Measurements from ENCODE around the gene ATP1A4.
A peak's percentile ranks its signal among the peaks of the same experiment; 100 is the strongest.

Gene ATP1A4

DNA sequence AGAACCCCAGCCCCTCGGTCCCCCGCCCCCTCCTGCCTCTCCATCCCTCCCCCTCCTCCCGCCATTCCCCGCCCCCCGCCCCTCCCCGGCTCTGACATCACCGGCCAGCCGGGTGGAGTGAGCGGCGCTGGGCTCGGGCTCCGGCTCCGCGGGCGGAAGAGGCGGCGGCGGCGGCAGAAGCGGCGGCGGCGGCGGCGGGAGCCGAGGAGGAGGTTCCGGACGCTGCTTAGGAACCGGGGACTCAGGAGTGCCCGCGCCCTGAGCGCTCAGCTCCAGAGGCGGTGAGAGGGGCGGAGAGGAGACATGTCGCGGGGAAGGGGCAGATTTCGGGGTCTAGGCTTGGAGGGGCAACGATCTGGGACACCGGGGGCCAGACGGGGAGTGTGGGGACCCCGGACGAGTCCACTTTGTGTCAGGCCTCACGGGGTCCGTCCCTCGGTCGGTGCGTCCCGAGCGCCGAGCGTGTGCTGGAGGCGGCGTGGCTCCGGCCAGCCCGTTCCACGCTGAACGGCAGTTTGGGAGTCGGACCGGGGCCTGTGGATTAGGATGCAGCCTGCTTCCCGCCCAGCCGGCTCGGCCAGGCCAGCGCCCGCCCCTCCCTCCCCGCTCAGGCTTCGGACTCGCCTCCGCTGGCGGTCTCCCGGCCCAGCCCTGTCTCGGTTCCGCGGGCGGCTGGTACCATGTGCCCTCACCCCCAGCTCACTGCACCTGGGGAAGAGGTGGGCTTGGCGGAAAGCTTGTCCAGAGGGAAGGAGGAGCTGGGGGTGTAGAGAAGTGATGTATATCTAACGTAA is 54.0 kb downstream of the ATP1A4 start, which contains the start of gene PEA15:
TSS of gene PEA15 (plus strand) at position 143 of the 794 bp plus-strand sequence. CDS start 6,161 bp downstream, outside the sequence.
- peak; percentile 30 to 55 for DNase-seq (ENCODE audit: low read depth in 1 of 2, low spot score in 1 of 2)

DNA sequence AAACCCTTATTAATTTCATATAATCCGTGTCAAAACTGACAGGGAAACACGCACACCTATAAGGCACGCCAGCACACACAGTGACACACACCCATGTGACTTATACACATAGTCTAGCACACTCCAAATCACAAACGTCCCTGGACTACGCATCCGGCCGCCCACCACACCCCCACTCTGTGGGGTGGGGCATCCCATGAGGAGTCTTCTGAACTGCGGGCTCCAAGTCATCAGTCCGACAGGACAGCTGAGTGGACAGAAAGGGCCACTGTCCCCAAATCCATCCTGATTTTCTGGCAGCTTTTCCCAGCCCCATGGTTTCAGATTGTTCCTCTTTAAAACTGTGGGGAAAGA is 54.6 kb downstream of the ATP1A4 start:
- peak in 1 of 2 donors; percentile 19 for DNase-seq (ENCODE audit: low read depth in 1 of 2, low spot score in 1 of 2)

DNA sequence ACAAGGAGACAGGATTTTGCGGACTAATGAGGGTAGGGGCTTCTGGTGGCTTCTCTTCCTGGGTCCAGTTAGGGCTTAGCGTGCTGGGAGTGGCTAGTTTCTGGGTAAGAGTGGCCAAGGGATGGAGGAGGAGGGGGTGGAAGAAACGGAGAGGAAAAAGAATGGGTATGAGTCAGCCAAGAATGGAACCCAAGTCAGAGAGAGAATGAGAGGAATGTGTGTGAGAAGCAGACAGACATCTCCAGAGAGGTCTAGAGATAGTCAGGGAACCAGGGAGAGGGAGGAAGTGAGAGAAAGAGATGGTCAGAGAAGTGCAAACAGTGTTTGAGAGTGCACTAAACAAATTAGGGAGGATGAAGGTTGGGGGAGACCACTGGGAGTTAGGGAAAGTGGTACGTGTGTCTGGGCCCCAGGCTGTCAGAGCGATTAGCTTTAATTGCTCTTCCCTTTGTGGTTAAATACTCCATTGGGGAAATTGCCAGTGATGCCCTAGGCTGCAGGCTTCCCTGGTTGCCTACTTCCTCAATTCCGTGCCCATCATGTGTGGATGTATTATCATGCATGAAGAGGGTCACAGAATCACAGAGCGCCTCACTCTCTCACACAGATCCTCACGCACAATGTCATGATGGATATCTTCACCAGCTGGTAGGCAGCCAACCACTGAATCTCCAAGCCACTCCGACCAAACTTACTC is 55.2 kb downstream of the ATP1A4 start:
- DNase-seq (ENCODE audit: low read depth in 1 of 2, low spot score in 1 of 2), result no peak

DNA sequence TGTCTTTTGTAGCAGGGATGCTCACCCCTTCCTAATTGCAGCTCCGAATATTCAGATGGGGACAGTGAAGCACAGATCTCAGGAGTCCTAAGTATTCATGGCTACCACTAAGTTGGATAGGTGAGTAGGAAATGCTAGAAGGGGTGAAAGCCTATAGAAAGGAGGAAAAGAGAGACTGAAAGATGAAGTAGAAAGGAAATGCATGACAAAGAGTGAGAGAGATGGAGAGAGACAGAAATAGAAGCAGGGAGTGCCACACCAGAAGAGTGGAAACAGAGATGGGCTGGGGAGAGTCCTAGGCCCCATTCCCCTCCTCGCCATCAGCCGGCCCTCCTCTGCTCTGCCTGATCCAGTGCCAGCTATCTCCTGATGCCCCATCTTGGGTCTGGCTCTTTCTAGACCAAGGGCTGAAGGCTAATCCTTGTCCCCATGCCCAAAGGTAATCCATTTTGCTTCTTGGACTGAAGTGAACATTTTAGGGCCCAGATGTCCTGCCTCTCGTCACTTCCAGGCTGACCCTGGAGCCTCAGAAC is 55.8 kb downstream of the ATP1A4 start:
- no peak for DNase-seq (ENCODE audit: low read depth in 1 of 2, low spot score in 1 of 2)

- DNase-seq (ENCODE audit: low read depth in 1 of 2, low spot score in 1 of 2), result no peak
Measured at GRCh38 chr1:160207771-160208556, 56.6 kb downstream of the ATP1A4 start.

DNA sequence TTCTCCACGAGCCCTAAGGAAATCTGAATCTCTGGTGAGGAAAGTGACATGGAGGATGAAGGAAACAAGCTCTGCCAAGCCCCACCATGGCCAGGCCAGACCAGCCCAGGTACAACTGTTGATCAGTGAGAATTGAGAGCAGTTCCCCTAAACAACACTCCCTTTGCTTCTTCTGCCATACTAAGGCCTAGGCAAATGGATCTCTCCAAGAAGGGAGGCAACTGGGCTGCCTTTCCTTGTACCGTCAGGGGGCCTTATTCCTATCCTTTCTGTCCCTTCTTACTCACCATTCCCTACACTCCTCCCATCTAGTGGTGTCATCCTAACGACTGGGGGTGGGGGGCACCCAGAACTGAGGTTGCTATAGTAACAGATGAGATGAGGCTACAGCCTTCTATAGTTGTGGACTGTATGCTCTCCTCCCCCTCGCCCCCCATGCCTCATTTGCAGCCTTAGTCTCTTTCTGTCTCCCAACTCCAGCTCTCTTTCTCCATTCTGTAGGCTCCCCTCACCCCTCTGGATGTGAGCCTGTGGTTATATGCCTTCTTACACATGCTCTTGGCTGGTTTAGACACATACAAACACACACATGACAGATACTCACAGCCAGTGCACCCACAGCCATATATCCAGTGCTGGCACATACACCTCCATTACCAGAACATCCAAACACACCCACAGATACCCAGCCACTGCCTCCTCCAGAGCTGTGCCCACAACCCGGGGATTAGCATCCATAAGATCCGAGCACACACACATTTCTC is 57.3 kb downstream of the ATP1A4 start:
- no peak for DNase-seq (ENCODE audit: low read depth in 1 of 2, low spot score in 1 of 2)

DNA sequence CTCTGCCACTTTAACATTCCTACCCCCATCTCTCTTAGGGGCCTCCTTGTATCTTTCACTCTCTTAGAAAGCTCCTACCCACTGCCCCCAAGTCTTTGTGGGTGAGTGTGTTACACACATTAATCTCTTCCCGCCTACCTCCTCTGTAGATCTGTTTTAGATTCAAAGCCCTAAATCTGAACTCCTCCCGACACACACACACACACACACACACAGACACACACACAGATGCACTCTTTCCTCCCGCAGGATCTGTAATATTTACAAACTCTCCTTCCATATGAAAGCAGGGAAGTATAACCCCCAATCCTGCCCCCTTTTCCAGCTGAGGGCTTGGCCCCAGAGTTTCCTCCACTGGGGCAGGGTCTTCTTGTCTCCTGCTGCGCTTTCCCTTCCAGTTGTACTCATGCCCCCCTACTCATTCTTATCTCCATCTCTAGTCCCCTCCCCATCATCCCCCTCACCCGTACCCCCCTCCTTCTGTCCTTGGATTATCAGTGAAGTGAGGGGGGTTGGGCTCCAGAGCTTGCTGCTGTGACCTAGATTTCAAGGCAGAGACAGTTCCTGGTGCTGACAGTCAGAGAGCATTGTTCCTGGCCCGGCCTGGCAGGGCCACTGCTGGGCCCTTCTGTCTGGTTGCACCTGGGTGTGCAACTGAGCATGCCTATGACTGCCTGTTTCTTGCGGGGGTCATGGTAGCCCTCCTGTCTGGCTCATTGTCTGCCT is 58.1 kb downstream of the ATP1A4 start:
- DNase-seq (ENCODE audit: low read depth in 1 of 2, low spot score in 1 of 2), result no peak

DNA sequence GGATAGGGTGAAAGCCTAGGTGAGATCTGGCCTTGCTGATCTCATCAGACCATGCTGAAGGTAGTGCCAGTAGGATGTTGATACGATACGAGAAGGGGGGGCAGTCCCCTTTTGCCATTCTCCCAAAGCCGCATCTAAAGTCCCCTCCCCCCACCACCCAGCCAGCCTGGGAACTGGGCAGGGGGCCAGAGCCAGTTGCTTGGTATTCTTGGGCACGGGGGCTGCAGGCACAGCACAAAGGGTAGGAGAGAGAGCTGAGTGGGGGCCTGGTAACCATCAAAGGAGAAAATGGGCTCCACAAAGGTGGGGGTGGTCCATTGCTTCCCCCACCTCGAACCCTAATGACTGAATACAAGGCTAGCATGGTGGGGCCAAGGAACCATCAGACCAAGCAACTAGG is 59.2 kb downstream of the ATP1A4 start:
- DNase-seq (ENCODE audit: low read depth in 1 of 2, low spot score in 1 of 2), result no peak

DNA sequence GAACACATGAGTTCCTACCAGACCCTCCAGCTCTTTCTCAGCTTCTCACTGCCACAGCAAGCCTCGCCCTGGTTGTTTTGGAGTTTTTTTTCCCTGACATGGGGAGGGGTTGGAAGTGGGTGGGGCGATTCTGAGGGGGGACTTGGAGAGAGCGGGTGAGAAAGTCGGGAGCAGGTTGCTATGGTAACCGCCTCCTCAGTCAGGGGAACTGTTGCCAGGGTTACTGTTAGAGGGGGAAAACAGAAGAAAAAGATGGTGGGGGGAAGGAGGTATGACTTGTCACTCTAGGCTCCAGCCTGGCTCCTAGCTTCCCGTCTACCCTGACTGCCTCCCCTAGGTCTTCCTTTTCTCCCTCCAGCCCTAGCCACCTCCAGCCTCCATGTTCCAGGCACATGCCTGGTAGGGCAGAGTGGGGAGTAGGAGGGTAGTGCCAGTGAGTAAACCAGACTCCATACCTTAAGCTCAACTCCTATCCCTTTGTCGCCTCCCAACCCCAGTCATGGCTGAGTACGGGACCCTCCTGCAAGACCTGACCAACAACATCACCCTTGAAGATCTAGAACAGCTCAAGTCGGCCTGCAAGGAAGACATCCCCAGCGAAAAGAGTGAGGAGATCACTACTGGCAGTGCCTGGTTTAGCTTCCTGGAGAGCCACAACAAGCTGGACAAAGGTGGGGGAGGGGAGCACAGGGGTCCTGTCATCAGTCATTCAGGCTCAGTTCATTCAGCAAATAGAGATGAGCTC is 59.8 kb downstream of the ATP1A4 start:
- DNase-seq (ENCODE audit: low read depth in 1 of 2, low spot score in 1 of 2), result no peak

DNA sequence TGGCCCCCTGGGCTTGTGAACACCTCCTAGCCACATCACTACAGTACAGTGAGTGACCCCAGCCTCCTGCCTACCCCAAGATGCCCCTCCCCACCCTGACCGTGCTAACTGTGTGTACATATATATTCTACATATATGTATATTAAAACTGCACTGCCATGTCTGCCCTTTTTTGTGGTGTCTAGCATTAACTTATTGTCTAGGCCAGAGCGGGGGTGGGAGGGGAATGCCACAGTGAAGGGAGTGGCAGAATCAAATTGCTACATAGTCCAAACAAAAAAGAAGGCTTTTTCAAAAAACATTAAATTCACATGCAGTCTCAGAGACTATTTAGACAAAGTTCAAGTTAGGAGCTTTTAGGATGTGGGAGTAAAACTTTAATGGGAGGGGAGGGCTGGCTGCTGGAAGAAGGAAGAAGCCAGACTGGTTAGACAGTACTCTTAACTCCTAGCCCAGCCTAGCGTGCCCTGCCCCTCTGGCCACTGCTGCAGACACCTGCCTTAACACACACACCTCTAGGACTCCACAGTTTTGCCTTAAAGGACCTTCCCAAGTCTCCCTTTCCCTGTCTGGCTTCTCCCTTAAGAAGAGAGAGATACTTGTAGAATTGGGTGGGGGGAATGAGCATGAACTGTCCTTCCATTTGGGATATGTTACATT is 63.2 kb downstream of the ATP1A4 start:
- DNase-seq (ENCODE audit: low read depth in 1 of 2, low spot score in 1 of 2), result no peak

DNA sequence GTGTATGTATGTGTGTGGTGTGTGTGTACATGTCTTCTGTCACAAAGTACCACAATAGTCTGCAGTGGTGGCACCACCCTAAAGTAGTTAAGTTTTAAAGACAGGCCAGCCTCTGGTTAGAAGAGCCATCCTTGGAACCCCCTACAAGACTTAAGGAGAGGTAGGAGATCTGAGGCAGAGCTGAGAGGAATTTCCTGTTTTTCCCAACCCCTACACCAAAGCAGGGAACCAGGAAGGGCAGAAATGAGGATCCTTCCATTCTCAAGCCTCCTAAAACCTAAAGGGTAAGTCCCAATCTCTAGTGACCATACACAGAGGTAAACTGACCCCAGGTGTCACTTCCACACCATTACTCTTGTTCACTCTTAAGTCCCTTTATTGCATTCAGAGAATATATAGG is 64.9 kb downstream of the ATP1A4 start:
- DNase-seq (ENCODE audit: low read depth in 1 of 2, low spot score in 1 of 2), result no peak

DNA sequence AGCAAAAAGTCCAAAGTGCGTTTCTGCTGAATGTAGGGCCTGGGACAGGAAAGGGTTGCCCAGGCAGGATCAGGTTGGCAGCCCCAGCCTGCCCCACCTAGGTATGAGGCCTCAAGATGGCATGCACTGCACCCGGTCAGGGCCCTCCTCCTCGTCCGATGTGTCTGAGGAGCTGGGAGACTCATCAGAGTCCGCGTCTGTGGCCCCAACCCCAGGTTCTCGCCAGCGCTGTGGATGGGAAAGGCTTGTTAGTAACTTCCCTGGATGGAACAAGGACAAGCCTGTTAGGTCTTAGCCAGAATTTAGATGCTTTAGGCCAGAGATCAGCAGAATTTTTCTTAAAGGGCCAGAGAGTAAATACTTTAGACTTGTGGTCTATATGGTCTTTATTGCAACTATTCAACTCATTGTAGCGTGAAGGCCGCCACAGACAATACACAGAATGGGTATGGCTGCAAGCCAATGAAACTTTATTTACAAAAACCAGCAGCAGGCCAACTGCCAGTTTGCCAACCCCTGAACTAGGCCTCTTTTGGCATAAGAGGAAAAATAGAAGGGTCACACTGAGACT is 66.2 kb downstream of the ATP1A4 start:
- no peak for DNase-seq (ENCODE audit: low read depth in 1 of 2, low spot score in 1 of 2)

DNA sequence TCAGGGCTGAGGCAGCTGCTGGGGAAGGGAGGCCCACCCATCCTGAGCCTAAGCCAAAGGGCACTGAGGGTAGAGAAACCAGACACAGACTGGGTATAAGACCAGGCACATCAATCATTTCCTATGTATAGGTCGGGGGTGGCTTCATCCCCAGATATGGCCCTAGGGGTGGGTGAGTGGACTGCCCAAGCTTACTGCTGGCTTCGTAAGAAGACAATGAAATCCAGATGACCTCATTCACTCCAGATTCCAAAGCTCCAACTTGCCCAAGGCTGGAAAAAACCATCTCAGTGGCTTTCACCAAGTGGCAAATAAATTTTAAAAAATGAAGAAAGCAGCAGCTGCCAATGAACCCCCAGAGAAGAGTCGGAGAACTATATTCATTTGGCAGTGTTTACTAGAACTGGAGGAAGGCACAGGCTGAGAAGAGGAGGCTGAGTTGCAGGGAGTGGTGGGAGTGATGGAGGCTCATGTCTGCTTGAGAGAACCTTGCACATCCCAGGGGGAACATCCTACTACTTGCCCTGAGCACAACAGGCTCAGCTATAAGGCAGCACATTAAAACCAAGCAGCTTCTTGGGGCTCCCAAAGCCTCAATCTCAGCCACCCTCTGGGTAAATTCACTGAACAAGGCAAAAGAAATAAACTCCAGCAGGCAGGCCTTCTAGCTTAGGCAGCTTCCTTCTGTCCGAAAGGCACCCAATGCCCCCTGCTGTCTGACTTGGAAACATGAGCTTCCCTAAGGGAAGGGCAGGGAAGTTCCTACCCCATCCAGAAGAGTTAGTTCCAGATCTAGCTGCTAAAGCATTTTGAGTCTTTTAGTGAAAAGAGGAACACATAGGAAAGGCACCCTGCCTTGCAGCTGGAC is 67.9 kb downstream of the ATP1A4 start:
- no peak for DNase-seq (ENCODE audit: low read depth in 1 of 2, low spot score in 1 of 2)

GRCh38 chr1:160220301-160220700 is 68.9 kb downstream of the ATP1A4 start:
- no peak for DNase-seq (ENCODE audit: low read depth in 1 of 2, low spot score in 1 of 2)

- no peak for DNase-seq (ENCODE audit: low read depth in 1 of 2, low spot score in 1 of 2)
Measured at GRCh38 chr1:160221089-160221488, 69.7 kb downstream of the ATP1A4 start.

- DNase-seq (ENCODE audit: low read depth in 1 of 2, low spot score in 1 of 2), result no peak
Measured at GRCh38 chr1:160222546-160222945, 71.1 kb downstream of the ATP1A4 start.

DNA sequence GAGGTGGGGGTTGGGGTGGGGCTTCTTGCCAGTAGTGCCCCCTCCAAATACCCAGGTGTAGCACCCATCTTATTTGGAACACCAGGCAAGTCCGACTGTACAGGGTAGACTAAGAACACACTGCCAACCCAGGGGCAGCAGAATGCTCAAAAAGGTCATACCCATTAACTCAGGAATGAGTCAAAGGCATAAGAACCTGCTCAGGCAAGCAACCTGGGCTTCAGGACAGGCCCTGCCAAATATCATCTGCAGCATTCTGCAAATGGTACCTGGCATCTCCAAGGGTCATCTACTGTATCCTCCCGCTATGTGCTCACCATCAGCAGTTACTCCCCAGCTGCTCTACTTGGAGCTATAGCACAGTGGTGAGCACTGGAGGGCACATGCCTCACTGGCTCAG is 73.2 kb downstream of the ATP1A4 start:
- no peak for DNase-seq (ENCODE audit: low read depth in 1 of 2, low spot score in 1 of 2)

DNA sequence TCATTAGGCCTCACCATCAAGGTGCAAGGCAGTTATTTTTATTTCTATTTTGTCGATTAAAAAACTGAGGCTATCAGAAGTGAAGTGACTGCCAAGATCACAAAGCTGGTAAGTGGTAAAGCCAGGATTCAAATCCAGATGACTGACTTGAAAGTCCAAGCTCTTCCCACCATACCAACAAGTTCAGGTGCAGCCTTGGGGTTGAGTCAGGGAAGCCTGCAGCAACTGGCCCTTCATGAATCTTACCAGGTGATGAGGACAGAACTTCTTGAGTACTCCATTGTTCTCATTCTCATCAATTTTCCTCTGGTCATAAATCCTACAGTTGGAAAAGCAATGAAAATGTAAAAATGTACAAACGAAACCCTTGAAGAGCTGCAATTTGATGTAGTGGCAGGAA is 73.9 kb downstream of the ATP1A4 start:
- no peak for DNase-seq (ENCODE audit: low read depth in 1 of 2, low spot score in 1 of 2)

Data from activated T-helper 1 cell treated with anti-CD3 and anti-CD28 coated beads, Interleukin-2, amount 50 U/mL, for 16 hours (primary cell).